Measurements from ENCODE around the gene DHRS1. TPM values are rescaled to one million over a fixed set of nuclear protein-coding genes. Genes with fewer than 3 reads are reported as not detected.
"Not testable (repeated sequence)": the region's sequence is repeated elsewhere in the genome, so short reads cannot be mapped to it uniquely, and the experiment has no call there.

DHRS1 gene
- polyA plus RNA-seq, 6 donors from 2014 or later: 20.4 to 38.5 (median 29.3) TPM

- Mint-ChIP-seq H3K4me3 (peak overlapping the region in 2 of 8 donors; percentile 5 to 35), H3K27ac (peak overlapping the region in 3 of 6 donors; percentile 38 to 81 (median 72)), H3K27me3 (no peaks in the 10 kb centered on the region), H3K4me1 (peaks cover 14 to 28% (median 15%) of the 10 kb centered on the region in 3 donors), H3K9me3 (no peaks in the 10 kb centered on the region), H3K36me3 (no peaks in the 10 kb centered on the region)
- no peak for ATAC-seq (ENCODE audit: low read depth in 2 of 2)
- DNase-seq: no peak
These were observed 50.2 kb downstream of the DHRS1 start for GRCh38 chr14:24249230-24250021.

- H3K27ac Mint-ChIP-seq: peak overlapping the region; percentile 62 to 94 (median 84)
- peaks cover 19 to 45% (median 31%) of the 10 kb centered on the region in 3 donors for H3K4me1 Mint-ChIP-seq
- H3K9me3 Mint-ChIP-seq: no peaks in the 10 kb centered on the region
- no peak for ATAC-seq (ENCODE audit: low read depth in 2 of 2)
- peak overlapping the region in 4 of 8 donors; percentile 9 to 63 (median 24) for H3K4me3 Mint-ChIP-seq
- no peaks in the 10 kb centered on the region for H3K36me3 Mint-ChIP-seq
- DNase-seq: no peak
- no peaks in the 10 kb centered on the region for H3K27me3 Mint-ChIP-seq
These were observed 52.2 kb downstream of the DHRS1 start for GRCh38 chr14:24247422-24247821.

- no peaks in the 10 kb centered on the region for H3K27me3 Mint-ChIP-seq
- H3K4me1 Mint-ChIP-seq: peaks cover 19 to 51% (median 32%) of the 10 kb centered on the region in 3 donors
- no peaks in the 10 kb centered on the region for H3K36me3 Mint-ChIP-seq
- no peaks in the 10 kb centered on the region for H3K9me3 Mint-ChIP-seq
- no peak for DNase-seq
- ATAC-seq (ENCODE audit: low read depth in 2 of 2): no peak
- peak overlapping the region in 5 of 8 donors; percentile 10 to 73 (median 52) for H3K4me3 Mint-ChIP-seq
- H3K27ac Mint-ChIP-seq: peak overlapping the region; percentile 12 to 91 (median 71)
These were observed 52.8 kb downstream of the DHRS1 start for GRCh38 chr14:24246765-24247212.

GRCh38 chr14:24245350-24245749 lies 54.2 kb downstream of the DHRS1 start:
- not testable (repeated sequence) for H3K36me3 Mint-ChIP-seq, H3K27me3 Mint-ChIP-seq
- peak overlapping the region in 4 of 6 donors; percentile 54 to 95 (median 76) for H3K27ac Mint-ChIP-seq

GRCh38 chr14:24243336-24243836 lies 56.2 kb downstream of the DHRS1 start:
- Mint-ChIP-seq H3K36me3 (peaks cover 0 to 2% of the 10 kb centered on the region in 2 donors), H3K9me3 (no peaks in the 10 kb centered on the region), H3K27me3 (no peaks in the 10 kb centered on the region), H3K4me3 (peak overlapping the region; percentile 90 to 100 (median 98)), H3K4me1 (peaks cover 43 to 70% (median 61%) of the 10 kb centered on the region in 3 donors), H3K27ac (peak overlapping the region; percentile 97 to 100 (median 100))
- DNase-seq (no peak), ATAC-seq (ENCODE audit: low read depth in 2 of 2) (peak; percentile 2 to 3)

More at GRCh38 chr14:24245350-24245749, 54.2 kb downstream of the DHRS1 start:
- not testable (repeated sequence) for ATAC-seq (ENCODE audit: low read depth in 2 of 2); H3K9me3 Mint-ChIP-seq; DNase-seq
- Mint-ChIP-seq H3K4me3 (peak overlapping the region in 1 of 8 donors; percentile 50), H3K4me1 (peaks cover 25 to 53% (median 41%) of the 10 kb centered on the region in 3 donors)

DNA sequence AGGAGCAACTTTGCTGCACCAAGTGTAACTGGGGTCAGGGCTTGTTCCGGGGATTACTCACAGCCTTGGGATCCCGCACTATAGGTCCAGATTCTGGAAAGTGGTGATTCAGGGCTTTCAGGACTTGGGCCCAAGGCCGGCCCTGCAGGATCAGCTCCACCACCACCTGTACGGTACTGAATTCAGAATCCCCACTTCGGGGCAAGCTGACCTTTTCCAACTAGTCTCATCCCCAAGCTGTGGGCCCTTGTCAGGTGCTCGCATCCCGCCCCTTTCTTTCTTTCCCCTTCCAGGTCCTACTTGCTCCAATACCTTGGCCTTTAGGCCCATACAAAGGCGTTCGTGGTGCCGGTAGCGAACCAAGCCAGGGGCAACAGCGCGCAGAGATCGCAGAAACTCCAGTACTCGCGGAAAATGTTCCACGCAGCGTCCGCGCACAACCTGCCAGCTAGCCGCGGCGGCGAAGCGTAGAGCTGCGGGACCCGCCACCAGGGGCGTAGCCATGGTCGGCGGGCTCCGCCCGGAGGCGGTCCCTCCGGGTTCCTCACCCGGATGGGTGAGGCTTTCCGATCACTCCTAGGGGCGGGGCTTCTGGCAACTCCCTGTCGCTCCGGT lies 57.6 kb downstream of the DHRS1 start:
- H3K4me1 Mint-ChIP-seq: peaks cover 51 to 75% (median 67%) of the 10 kb centered on the region in 3 donors
- no peaks in the 10 kb centered on the region for H3K9me3 Mint-ChIP-seq
- H3K36me3 Mint-ChIP-seq: peaks cover 8 to 16% of the 10 kb centered on the region in 2 donors
- peak overlapping the region; percentile 90 to 100 (median 98) for H3K4me3 Mint-ChIP-seq
- DNase-seq (peak; percentile 96), ATAC-seq (ENCODE audit: low read depth in 2 of 2) (peak; percentile 71 to 74)
- no peaks in the 10 kb centered on the region for H3K27me3 Mint-ChIP-seq
- peak overlapping the region; percentile 97 to 100 (median 100) for H3K27ac Mint-ChIP-seq

Other genes starting within 250 kb of the DHRS1 start
- gene CARMIL3, start 247.8 kb downstream of the DHRS1 start, polyA plus RNA-seq (ENCODE audit: low read depth in 6 of 6): under 1 TPM in 2 of 6 donors, not detected in 4; 0.10 to 0.11 TPM
- 1 to 10 TPM in 1 of 6 donors, not detected in 5; 1.1 TPM for gene CPNE6, start 228.2 kb downstream of the DHRS1 start, polyA plus RNA-seq (ENCODE audit: low read depth in 6 of 6)
- gene PCK2, start 205.5 kb downstream of the DHRS1 start, polyA plus RNA-seq (ENCODE audit: low read depth in 6 of 6): 10 to 100 TPM; 26.5 to 48.0 (median 36.8) TPM
- gene DCAF11, start 185.0 kb downstream of the DHRS1 start, polyA plus RNA-seq (ENCODE audit: low read depth in 6 of 6): 100 to 1,000 TPM in 1 of 6 donors, 10 to 100 TPM in 5; 65.8 to 106 (median 78.5) TPM
- 1 to 10 TPM; 2.3 to 8.9 (median 6.4) TPM for gene NRL, start 184.8 kb downstream of the DHRS1 start, polyA plus RNA-seq (ENCODE audit: low read depth in 6 of 6)
- gene FITM1, start 169.1 kb downstream of the DHRS1 start, polyA plus RNA-seq (ENCODE audit: low read depth in 6 of 6): 1 to 10 TPM in 1 of 6 donors, under 1 TPM in 4, not detected in 1; 0.29 to 1.4 (median 0.53) TPM
- 100 to 1,000 TPM; 704 to 932 (median 769) TPM for gene PSME1, start 163.6 kb downstream of the DHRS1 start, polyA plus RNA-seq (ENCODE audit: low read depth in 6 of 6)
- gene EMC9, start 158.2 kb downstream of the DHRS1 start, polyA plus RNA-seq (ENCODE audit: low read depth in 6 of 6): 10 to 100 TPM in 2 of 6 donors, 1 to 10 TPM in 4; 5.9 to 15.3 (median 9.2) TPM
- gene PSME2, start 153.2 kb downstream of the DHRS1 start, polyA plus RNA-seq (ENCODE audit: low read depth in 6 of 6): 100 to 1,000 TPM; 257 to 514 (median 294) TPM
- 10 to 100 TPM; 21.0 to 47.2 (median 32.1) TPM for gene RNF31, start 152.3 kb downstream of the DHRS1 start, polyA plus RNA-seq (ENCODE audit: low read depth in 6 of 6)
- 100 to 1,000 TPM in 3 of 6 donors, 10 to 100 TPM in 3; 86.7 to 140 (median 97.2) TPM for gene IRF9, start 138.5 kb downstream of the DHRS1 start, polyA plus RNA-seq (ENCODE audit: low read depth in 6 of 6)
- gene REC8, start 127.7 kb downstream of the DHRS1 start, polyA plus RNA-seq (ENCODE audit: low read depth in 6 of 6): 1 to 10 TPM; 3.6 to 9.6 (median 6.9) TPM
- 10 to 100 TPM in 5 of 6 donors, 1 to 10 TPM in 1; 5.4 to 19.0 (median 12.6) TPM for gene IPO4, start 111.0 kb downstream of the DHRS1 start, polyA plus RNA-seq (ENCODE audit: low read depth in 6 of 6)
- gene TM9SF1, start 104.3 kb downstream of the DHRS1 start, polyA plus RNA-seq (ENCODE audit: low read depth in 6 of 6): 10 to 100 TPM; 34.5 to 43.9 (median 37.0) TPM
- 1 to 10 TPM in 3 of 6 donors, under 1 TPM in 2, not detected in 1; 0.36 to 1.7 (median 1.4) TPM for gene TSSK4, start 94.1 kb downstream of the DHRS1 start, polyA plus RNA-seq (ENCODE audit: low read depth in 6 of 6)
- gene CHMP4A, start 86.3 kb downstream of the DHRS1 start, polyA plus RNA-seq (ENCODE audit: low read depth in 6 of 6): 100 to 1,000 TPM; 139 to 167 (median 157) TPM
- gene MDP1, start 83.7 kb downstream of the DHRS1 start, polyA plus RNA-seq (ENCODE audit: low read depth in 6 of 6): 10 to 100 TPM; 32.7 to 48.2 (median 37.3) TPM
- gene NEDD8, start 67.4 kb downstream of the DHRS1 start, polyA plus RNA-seq (ENCODE audit: low read depth in 6 of 6): 100 to 1,000 TPM; 306 to 385 (median 326) TPM
- gene GMPR2, start 66.9 kb downstream of the DHRS1 start, polyA plus RNA-seq (ENCODE audit: low read depth in 6 of 6): 100 to 1,000 TPM in 3 of 6 donors, 10 to 100 TPM in 3; 90.3 to 120 (median 99.2) TPM
- 100 to 1,000 TPM; 238 to 289 (median 254) TPM for gene TINF2, start 57.2 kb downstream of the DHRS1 start, polyA plus RNA-seq (ENCODE audit: low read depth in 6 of 6)
- gene TGM1, start 36.6 kb downstream of the DHRS1 start, polyA plus RNA-seq (ENCODE audit: low read depth in 6 of 6): not detected
- 10 to 100 TPM; 22.2 to 36.2 (median 22.8) TPM for gene RABGGTA, start 28.2 kb downstream of the DHRS1 start, polyA plus RNA-seq (ENCODE audit: low read depth in 6 of 6)
- 1 to 10 TPM in 5 of 6 donors, under 1 TPM in 1; 0.83 to 2.4 (median 1.3) TPM for gene NOP9, start 70 bp upstream of the DHRS1 start, polyA plus RNA-seq (ENCODE audit: low read depth in 6 of 6)
- 10 to 100 TPM in 1 of 6 donors, 1 to 10 TPM in 5; 4.9 to 10.4 (median 8.1) TPM for gene CIDEB, start 8.2 kb upstream of the DHRS1 start, polyA plus RNA-seq (ENCODE audit: low read depth in 6 of 6)
- gene LTB4R2, start 10.4 kb upstream of the DHRS1 start, polyA plus RNA-seq (ENCODE audit: low read depth in 6 of 6): 1 to 10 TPM in 1 of 6 donors, under 1 TPM in 5; 0.28 to 1.2 (median 0.69) TPM
- gene LTB4R, start 11.7 kb upstream of the DHRS1 start, polyA plus RNA-seq (ENCODE audit: low read depth in 6 of 6): 1 to 10 TPM; 1.4 to 2.4 (median 2.1) TPM
- under 1 TPM in 3 of 6 donors, not detected in 3; 0.29 to 0.53 (median 0.32) TPM for gene ADCY4, start 35.3 kb upstream of the DHRS1 start, polyA plus RNA-seq (ENCODE audit: low read depth in 6 of 6)
- 10 to 100 TPM in 2 of 6 donors, 1 to 10 TPM in 3, not detected in 1; 7.7 to 12.9 (median 9.3) TPM for gene RIPK3, start 40.2 kb upstream of the DHRS1 start, polyA plus RNA-seq (ENCODE audit: low read depth in 6 of 6)
- gene NFATC4, start 68.4 kb upstream of the DHRS1 start, polyA plus RNA-seq (ENCODE audit: low read depth in 6 of 6): under 1 TPM in 2 of 6 donors, not detected in 4; 0.19 to 0.43 TPM
- gene NYNRIN, start 99.2 kb upstream of the DHRS1 start, polyA plus RNA-seq (ENCODE audit: low read depth in 6 of 6): under 1 TPM in 2 of 6 donors, not detected in 4; 0.05 to 0.14 TPM
- 1 to 10 TPM in 5 of 6 donors, under 1 TPM in 1; 0.70 to 2.6 (median 2.1) TPM for gene CBLN3, start 129.9 kb upstream of the DHRS1 start, polyA plus RNA-seq (ENCODE audit: low read depth in 6 of 6)
- 10 to 100 TPM; 22.8 to 39.8 (median 24.0) TPM for gene KHNYN, start 130.2 kb upstream of the DHRS1 start, polyA plus RNA-seq (ENCODE audit: low read depth in 6 of 6)
- 100 to 1,000 TPM in 2 of 6 donors, 10 to 100 TPM in 4; 79.5 to 106 (median 87.5) TPM for gene SDR39U1, start 143.0 kb upstream of the DHRS1 start, polyA plus RNA-seq (ENCODE audit: low read depth in 6 of 6)
- not detected for gene CMA1, start 208.5 kb upstream of the DHRS1 start, polyA plus RNA-seq (ENCODE audit: low read depth in 6 of 6)

All from naive B cell (primary cell).